ENCODE results near the gene KSR2.

- TF ChIP-seq CTCF (conservative IDR thresholded peaks at IDR 0.05; ENCODE audit: low read depth, low read length) (no peak), EZH2 (IDR thresholded peaks at IDR 0.05; ENCODE audit: borderline replicate concordance, low read depth, low read length, poor library complexity, severe bottlenecking) (no peak)
These were observed 84.6 kb downstream of the KSR2 start for GRCh38 chr12:117884161-117884560.

Data from A673 (cell line).